ENCODE results near the gene GABRB3.

GABRB3 gene

GRCh38 chr15:26555898-26556297 is 217.0 kb downstream of the GABRB3 start:
- DNase-seq (ENCODE audit: low read depth) = no peak

GRCh38 chr15:26551473-26551872 is 221.4 kb downstream of the GABRB3 start:
- no peak for DNase-seq (ENCODE audit: low read depth)

- DNase-seq (ENCODE audit: low read depth) = no peak
Measured at GRCh38 chr15:26550880-26551279, 222.0 kb downstream of the GABRB3 start.

GRCh38 chr15:26537663-26538062 is 235.2 kb downstream of the GABRB3 start:
- DNase-seq (ENCODE audit: low read depth) = no peak

GRCh38 chr15:26531489-26531888 is 241.4 kb downstream of the GABRB3 start:
- no peak for DNase-seq (ENCODE audit: low read depth)

GRCh38 chr15:26525096-26525495 is 247.8 kb downstream of the GABRB3 start:
- DNase-seq (ENCODE audit: low read depth) = no peak

GRCh38 chr15:26521691-26522198 is 251.1 kb downstream of the GABRB3 start:
- no peak for DNase-seq (ENCODE audit: low read depth)

- DNase-seq (ENCODE audit: low read depth) = no peak
Measured at GRCh38 chr15:26521130-26521529, 251.7 kb downstream of the GABRB3 start.

- no peak for DNase-seq (ENCODE audit: low read depth)
Measured at GRCh38 chr15:26518885-26519284, 254.0 kb downstream of the GABRB3 start.

GRCh38 chr15:26516102-26516980 is 256.5 kb downstream of the GABRB3 start:
- DNase-seq (ENCODE audit: low read depth) = no peak

- DNase-seq (ENCODE audit: low read depth) = no peak
Measured at GRCh38 chr15:26504009-26504408, 268.9 kb downstream of the GABRB3 start.
